NCI-H82 treated with DMSO at 0.1 percent for 48 hours (cell line): ENCODE data around the gene EIF4E2.

Source experiments
- DNase-seq: peaks from one replicate; lab custom pipeline; 2025; ENCODE audit not compliant: unreplicated experiment; lab: John Stamatoyannopoulos, UW

Gene EIF4E2

DNA sequence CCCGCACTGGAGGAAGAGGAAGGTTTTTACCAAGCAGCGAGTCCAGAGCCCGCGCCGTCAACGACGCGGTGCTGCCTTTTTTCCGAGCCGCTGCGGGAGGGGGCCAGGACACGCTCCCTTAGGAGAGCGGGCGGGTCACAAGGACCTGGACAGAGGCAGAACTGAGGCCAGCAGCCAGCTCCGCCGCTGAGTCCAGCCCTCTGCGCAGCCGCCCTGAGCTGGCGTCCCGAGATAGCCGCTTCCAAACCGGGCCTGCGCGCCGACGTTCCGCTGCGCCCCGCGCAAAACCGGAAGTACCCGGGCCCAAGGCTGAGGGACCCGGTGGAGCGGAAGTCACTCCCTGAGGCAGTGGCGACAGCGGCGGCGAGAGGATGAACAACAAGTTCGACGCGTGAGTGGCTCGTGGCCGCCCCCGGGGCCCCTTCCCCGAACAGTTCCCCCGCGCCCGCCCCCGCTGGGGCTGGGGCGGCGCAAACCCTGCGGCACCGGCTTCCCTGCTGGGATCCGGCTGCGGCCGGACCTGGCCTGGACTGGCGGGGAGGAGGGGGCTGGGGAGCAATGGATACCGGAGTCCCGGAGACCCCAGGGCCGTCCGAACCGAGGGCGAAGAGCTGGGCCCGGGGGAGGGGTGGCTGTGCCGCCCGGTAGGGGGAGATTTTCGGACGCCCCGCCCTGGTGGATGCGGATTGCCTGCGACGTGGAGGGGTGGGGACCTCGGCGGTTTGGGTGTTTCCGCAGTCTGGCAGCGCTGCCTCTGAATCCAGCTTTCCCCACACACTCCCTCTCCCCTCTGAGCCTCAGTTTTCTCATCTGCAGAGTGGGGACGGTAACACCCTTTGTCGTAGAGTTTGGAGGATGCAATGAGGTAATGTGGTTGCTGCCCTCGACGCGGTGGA lies at the start of gene EIF4E2, which contains the start of gene TIGD1:
Gene EIF4E2, plus strand, starts transcription at position 336 of the 896 bp plus-strand sequence. Its CDS starts 36 bp downstream, at position 372.
Gene TIGD1, minus strand, starts transcription at position 204 of the 896 bp plus-strand sequence. CDS start 675 bp downstream, outside the sequence.
- DNase-seq: peak; percentile 84

DNA sequence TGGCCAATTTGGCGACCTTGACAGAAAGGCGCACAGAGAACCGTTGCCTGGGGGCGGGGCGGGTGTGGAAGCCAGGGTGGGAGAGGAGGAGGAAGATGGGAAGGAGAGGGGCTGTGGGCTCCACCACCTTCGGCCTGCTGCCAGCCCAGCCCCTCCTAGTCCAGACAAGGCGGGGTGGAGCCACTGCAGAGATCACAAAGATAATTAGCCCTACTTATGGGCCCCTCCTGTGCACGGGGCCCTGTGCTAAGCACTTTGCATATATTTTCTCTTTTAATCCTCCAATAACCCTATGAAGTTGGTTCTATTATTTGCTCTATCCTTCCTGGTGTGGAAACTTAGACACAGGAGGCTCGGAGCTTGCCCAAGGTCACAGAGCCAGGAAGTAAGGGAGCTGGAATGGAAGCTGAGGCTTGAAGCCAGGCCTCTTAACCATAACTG lies 49.1 kb upstream of the EIF4E2 start:
- DNase-seq: peak; percentile 74

- DNase-seq: no peak
These were observed 48.6 kb upstream of the EIF4E2 start for GRCh38 chr2:232501794-232502390.

DNA sequence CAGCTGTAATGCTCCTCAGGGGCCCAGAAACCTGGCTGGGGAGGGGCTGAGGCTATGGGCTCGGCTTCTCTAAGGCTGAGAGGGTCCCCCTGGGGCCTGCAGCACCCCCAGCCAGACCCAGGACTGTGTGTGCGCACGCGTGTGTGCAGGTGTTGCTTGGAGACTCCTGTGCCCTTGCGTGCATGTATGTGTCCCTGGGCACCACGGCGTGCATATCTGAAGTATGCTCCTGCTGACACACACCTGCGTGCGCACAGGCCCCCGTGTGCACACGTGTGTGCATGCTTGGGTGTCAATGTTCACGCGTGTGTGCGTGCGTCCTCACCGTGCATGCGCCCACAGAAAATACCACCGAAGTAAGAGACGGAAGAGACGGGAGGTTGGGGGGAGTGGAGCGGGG lies 48.0 kb upstream of the EIF4E2 start:
- DNase-seq: no peak

DNA sequence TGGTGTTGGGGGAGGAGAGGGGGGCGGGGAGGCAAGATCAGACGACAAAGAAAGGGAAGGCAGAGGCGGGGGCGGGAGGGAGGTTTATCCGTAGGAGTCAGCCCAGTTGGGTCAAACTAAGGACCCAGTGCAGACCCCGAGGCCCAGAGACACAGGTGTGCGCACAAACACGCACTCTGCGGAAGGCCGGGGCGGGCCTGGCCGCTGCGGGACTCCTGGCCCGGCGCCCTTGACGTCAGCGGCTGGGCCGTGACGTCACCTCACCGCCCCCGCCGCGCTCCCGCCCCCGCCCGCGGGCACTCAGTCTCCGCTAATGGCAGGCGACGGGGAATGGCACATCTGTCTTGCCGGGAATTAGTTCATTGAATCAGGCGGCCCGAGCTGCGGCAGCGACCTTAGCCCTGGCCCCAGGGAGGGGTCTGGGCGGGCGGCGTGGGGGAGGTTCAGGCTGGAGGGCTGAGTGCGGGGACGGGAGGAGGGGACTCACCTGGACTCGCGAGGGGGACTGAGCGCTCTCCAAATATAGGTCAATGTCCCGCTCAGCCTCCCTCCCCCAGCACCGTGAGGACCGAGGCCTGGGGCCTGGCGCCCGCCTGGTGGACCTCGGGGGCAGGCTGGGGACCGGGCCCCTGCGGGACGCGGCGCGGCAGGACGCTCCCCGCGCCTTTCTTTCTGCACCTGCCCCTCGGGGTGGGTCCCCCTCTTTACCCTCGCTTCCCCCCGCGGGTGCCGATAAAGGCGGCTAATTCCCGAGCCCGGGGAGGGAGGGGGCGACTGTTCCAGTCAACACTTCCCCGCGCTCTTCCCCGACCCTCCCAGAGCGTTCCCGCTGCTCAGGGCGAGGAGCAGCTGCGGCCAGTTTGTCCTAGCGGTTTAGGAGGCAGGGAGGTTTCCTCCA lies 47.3 kb upstream of the EIF4E2 start:
- peak; percentile 60 for DNase-seq

DNA sequence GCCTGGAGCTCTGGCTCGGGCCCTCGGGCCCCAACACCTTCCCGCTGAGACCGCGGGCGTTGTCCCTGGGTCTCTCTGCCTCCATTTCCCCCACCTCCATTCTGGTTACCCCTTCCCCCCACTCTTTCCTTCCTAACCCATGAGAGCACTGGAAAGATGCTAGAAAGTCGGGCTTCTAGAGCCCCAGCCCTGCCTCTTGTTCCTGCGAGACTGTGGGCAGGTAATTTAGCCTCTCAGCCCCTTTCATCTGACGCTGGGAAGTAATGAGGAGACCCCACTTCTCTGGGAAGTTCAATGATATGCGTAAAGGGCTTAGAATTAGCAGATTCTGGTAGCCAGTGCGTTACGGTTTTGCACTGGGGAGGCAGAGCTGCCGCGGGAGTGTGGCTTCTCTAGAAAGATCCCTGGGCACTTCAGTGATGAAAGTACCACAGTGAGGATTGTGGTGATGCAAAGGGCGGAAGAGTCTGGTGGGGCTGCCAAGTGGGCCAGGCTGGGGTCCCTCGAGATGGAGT lies 46.6 kb upstream of the EIF4E2 start:
- no peak for DNase-seq

DNA sequence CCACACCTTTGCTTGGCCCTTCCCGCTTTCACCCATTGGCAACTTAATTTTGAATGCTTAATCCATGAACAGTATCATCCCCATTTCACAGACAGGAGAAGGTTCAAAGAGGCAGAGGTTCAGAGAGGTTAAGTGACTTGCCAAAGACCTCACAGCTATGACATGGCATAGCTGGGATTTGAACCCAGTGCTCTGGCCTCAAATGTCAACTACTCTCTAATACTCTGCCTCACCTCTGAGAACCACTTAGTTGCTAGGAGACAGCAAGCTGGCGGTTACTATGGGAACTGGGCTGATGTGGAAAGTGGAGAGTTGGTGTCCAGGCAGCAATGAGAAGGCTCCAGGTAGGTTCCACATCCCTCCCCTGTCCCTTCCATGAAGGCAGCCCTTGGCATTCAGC lies 46.1 kb upstream of the EIF4E2 start:
- no peak for DNase-seq

DNA sequence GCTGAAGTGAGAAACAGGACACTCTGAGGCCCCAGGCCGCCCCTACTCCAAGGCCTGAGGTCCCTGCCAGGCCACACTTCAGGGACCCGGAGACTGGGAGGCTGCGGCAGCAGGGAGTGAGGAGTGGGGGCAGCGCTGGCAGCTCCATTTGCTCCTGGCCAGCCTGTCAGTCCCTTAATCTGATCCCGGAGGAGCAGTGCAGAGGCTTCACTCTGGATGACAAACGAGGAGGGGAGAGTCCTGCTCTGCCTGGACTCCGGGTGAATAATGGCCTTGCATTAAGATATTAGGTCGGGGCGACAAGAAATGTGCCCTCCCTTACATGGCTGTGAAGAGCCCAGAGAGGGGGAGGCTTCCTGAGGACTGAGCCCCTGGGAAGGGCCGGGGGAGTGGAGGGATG lies 44.6 kb upstream of the EIF4E2 start:
- peak; percentile 63 for DNase-seq

DNA sequence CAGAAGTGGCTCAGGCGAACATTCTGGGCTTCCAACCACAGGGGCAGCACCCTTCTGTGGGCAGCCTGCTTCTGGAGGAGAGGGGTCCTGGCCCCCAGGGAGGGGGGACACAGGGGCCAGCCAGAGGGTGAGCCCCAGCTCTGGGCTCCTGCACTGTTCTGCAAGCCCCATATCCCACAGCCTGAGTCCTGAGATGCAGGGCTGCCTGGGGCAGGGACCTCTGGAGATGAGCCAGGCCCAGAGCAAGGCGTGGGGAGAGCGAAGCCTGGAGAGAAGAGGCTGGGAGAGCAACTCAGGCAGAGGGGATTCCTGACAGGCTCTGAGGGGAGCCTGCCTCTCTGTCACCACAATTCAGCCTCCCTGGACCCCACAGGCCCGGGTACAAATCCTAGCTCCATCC lies 43.8 kb upstream of the EIF4E2 start:
- DNase-seq: no peak

DNA sequence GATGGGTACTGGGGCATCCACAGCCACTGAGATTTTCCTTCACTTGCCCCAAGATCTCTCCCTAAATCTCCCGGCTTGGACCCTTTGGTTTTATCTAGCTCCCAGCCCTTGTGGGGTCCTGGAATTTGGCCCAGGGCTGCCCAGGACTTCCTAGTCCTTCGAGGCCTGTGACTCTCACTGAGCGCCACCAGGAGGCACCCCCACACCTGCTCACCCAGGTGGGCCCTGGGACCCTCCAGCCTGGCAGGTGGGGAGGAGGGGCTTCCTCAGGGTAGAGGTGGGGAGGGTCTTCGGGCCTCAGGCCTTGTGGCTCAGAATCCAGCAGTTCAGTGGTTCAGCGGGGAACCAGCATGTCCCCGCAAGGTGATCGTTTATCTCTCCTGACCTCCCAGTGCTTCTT lies 42.2 kb upstream of the EIF4E2 start:
- no peak for DNase-seq

DNA sequence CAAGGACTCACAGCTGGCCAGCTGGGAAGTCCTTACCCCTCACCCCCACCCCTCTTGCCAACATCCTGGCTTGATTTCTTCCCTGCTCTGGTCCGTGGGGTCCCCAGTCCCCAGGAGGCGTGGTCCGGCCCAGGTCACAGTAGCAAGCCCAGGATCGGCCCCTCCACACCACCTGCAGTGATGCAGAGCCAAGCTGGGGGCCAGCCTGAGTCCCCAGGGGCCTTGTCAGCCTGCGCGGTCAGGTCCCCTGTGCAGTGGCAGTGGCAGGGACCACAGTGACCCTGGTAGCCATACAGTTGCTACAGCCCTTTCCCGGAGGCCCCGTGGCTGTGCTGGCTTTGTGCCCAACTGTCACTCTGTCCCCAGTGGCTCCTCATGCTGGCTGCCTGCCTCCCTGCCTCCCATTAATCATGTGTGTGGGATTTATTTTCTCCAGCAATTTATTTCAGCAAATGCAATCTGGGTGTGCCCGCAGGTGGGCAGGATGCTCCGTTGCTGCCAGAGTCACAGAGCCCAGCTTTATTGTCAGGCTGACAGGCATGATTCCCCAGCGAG lies 39.1 kb upstream of the EIF4E2 start:
- DNase-seq: peak; percentile 33

GRCh38 chr2:232512602-232513001 lies 37.9 kb upstream of the EIF4E2 start:
- peak; percentile 88 for DNase-seq

DNA sequence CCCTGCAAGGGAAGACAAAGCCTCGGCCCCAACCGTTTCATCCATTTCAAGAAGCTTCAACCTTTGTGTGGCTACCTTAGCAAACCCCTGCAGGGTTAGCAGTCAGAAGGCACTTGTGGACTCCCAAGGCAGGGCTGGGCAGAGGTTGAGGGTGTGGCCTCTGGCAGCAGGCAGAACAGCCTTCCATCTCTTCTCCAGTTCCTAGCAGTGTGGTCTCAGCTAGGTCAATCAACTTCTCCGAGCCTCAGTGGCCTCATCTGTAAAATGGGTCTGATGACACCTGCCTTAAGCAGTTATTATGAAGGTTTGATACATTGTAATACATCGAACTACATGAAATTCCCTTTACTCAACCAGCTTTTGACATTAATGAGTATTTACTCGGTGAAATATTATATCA lies 37.1 kb upstream of the EIF4E2 start:
- DNase-seq: no peak

GRCh38 chr2:232515639-232516038 lies 34.9 kb upstream of the EIF4E2 start:
- DNase-seq: no peak

- DNase-seq: no peak
These were observed 33.9 kb upstream of the EIF4E2 start for GRCh38 chr2:232516551-232516950.

DNA sequence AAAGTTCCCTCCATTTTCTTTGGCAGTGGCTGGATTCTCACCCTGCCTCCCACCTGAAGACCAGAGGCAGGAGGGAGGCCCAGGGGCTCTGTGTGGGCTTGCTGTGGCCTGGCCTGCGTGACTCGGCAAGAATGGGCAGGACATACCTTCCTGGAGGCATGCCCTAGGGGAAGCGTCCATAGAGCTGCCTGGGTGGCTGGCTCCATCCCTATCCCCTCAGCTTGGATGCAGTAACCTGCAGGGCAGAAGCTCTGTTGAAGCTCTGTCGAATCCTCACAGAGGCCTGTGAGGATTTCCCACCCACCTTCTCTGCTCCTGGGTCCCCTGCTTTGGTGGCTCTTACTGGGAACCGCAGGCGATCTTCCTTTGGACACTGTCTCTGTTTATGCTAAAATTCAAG lies 31.6 kb upstream of the EIF4E2 start:
- DNase-seq: no peak

GRCh38 chr2:232519581-232520438 lies 30.7 kb upstream of the EIF4E2 start, which contains the start of gene PRSS56:
Gene PRSS56 (plus strand): TSS chr2:232520388. CDS start chr2:232520599, 211 bp downstream.
- no peak for DNase-seq

DNA sequence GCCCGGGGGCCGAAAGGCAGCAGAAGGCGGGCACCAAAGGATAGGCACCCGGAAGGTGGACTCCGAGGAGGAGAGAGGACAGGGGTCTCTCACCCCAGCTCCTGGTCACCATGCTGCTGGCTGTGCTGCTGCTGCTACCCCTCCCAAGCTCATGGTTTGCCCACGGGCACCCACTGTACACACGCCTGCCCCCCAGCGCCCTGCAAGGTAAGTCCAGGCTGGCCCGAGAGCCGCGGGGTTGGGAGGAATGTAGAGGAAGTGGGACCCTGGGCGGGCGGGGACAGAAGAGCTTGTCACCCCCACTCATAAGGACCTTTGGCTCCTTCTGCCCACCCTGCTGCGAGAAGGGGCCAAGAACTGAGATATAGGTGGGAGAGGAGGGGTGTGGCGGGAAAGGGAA lies 30.0 kb upstream of the EIF4E2 start:
- no peak for DNase-seq

DNA sequence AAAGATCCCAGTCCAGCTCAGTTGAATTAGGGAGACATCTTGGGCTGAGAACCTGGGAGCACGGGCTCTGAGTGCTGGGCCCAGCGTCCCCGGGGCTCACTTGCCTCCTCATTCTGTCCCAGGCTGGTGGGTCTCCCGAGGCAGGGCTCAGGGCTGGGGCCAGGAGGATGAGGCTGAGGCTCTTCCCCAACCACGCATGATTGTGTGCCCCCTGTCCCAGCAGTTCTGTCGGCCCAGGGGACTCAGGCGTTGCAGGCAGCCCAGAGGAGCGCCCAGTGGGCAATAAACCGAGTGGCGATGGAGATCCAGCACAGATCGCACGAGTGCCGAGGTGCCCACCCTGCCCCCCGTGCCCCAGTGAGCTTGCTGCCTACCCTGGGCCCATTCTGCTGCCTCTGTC lies 29.4 kb upstream of the EIF4E2 start:
- DNase-seq: no peak
